HepG2 (cell line): ENCODE measurements around the gene IQGAP2. TPM values are rescaled to one million over a fixed set of nuclear protein-coding genes. Genes with fewer than 3 reads are reported as not detected.

Source experiments
- ATAC-seq: fragments of 200-7000 bp; cut with Tn5 transposase; 3 replicates; pipeline ENCODE4 v1.9.1; 2020; ENCODE audit warnings: mild to moderate bottlenecking, moderate library complexity
- BruUV-seq: library from RNA; stranded (reverse); fragments of 400-500 nt; replicated peaks from 2 replicates; lab custom pipeline; 2021; lab: Mats Ljungman, UMichigan
- CTCF ChIA-PET: fragments of 300-600 bp; formaldehyde crosslinking; extraction: SDS; loops from one replicate; lab custom pipeline; 2021; ENCODE audit warnings: low total read pairs, inconsistent platforms, low intra/inter-chr PET ratio; lab: Yijun Ruan, JAX
- POLR2A ChIA-PET: fragments of 350-600 bp; sonication (Branson Sonifier 250); formaldehyde crosslinking; loops from one replicate; lab custom pipeline; 2020; ENCODE audit warnings: antibody characterized with exemption, inconsistent platforms; lab: Yijun Ruan, JAX
- DNase-seq: peaks from one replicate; pipeline ENCODE4 v3.0.0-alpha.2; 2015; ENCODE audit warnings: low spot score
- FAIRE-seq: peaks from 3 replicates; lab custom pipeline; 2011; peaks lifted over from hg19 to GRCh38; lab: Jason Lieb, UNC
- H2AFZ ChIP-seq: one replicate; pipeline ENCODE4 v1.6.1; 2011; ENCODE audit warnings: low read length, inconsistent platforms
- H3K27ac ChIP-seq: fragments of 300-600 bp; 3 replicates; pipeline ENCODE4 v1.8.0; 2011; ENCODE audit warnings: mixed run types, mild to moderate bottlenecking, mixed read lengths, low read length, inconsistent platforms; ENCODE audit not compliant: insufficient read depth; ENCODE audit errors: extremely low read length
- H3K27me3 ChIP-seq, 2 experiments: fragments of 200-600 bp in 1 of 2; 2 replicates in 1 of 2; 3 replicates in 1 of 2; pipeline versions ENCODE4 v1.6.0 to v1.8.0; 2011; ENCODE audit warnings: low read length in 2 of 2, mild to moderate bottlenecking in 2 of 2, moderate library complexity in 2 of 2, inconsistent platforms in 1 of 2; ENCODE audit not compliant: insufficient read depth in 2 of 2, control insufficient read depth in 1 of 2
- H3K36me3 ChIP-seq, 2 experiments: fragments of 200-600 bp in 1 of 2; replicated peaks in 1 of 2; 2 replicates in 1 of 2; 3 replicates in 1 of 2; pipeline versions ENCODE4 v1.5.1 to v1.8.0; 2011; ENCODE audit warnings: low read length in 2 of 2, inconsistent platforms in 1 of 2; ENCODE audit not compliant: insufficient read depth in 2 of 2, control insufficient read depth in 1 of 2
- H3K4me1 ChIP-seq: 2 replicates; pipeline ENCODE4 v1.5.1; 2012; ENCODE audit warnings: low read length, inconsistent platforms; ENCODE audit not compliant: insufficient read depth
- H3K4me2 ChIP-seq: 2 replicates; pipeline ENCODE4 v1.6.0; 2011; ENCODE audit warnings: low read depth, low read length, inconsistent platforms
- H3K4me3 ChIP-seq, 3 experiments: fragments of 200-600 bp in 1 of 3; sonication (generic), shearing (Covaris generic) in 1 of 3; replicated peaks in 1 of 3; 2 replicates each; pipeline ENCODE4 v1.5.1; 2011 to 2016; ENCODE audit warnings: low read length in 3 of 3, inconsistent platforms in 2 of 3, low read depth in 2 of 3, mild to moderate bottlenecking in 2 of 3, control low read depth in 1 of 3, mixed read lengths in 1 of 3; ENCODE audit not compliant: insufficient read depth in 1 of 3
- H3K79me2 ChIP-seq: one replicate; pipeline ENCODE4 v1.6.1; 2011; ENCODE audit warnings: low read length, inconsistent platforms; ENCODE audit not compliant: insufficient read depth
- H3K9ac ChIP-seq: 2 replicates; pipeline ENCODE4 v1.6.0; 2011; ENCODE audit warnings: mild to moderate bottlenecking, low read depth, low read length, inconsistent platforms; ENCODE audit not compliant: insufficient read depth
- H3K9me3 ChIP-seq: 2 replicates; pipeline ENCODE4 v1.5.1; 2012; ENCODE audit warnings: mild to moderate bottlenecking, low read length
- H4K20me1 ChIP-seq: 2 replicates; pipeline ENCODE4 v1.6.0; 2011; ENCODE audit warnings: inconsistent platforms, mild to moderate bottlenecking, low read length, moderate library complexity; ENCODE audit not compliant: insufficient read depth
- ATAD3A ChIP-seq: sonication (generic); formaldehyde crosslinking; IDR thresholded peaks from 2 replicates; pipeline ENCODE4 v1.4.0; 2020; ENCODE audit warnings: missing genetic modification reagents
- ATF6 ChIP-seq: sonication (generic); formaldehyde crosslinking; conservative IDR thresholded peaks from 2 replicates; pipeline ENCODE4 v1.4.0; 2020; ENCODE audit warnings: missing genetic modification reagents
- ELF1 ChIP-seq: sonication (generic); formaldehyde crosslinking; IDR thresholded peaks from 2 replicates; pipeline ENCODE4 v1.4.0; 2020; ENCODE audit warnings: missing genetic modification reagents
- HDAC6 ChIP-seq: fragments of 200-600 bp; sonication (generic); IDR thresholded peaks from 2 replicates; pipeline ENCODE4 v1.7.0; 2017; ENCODE audit warnings: mild to moderate bottlenecking, antibody characterized with exemption, low read length, low read depth
- SP5 ChIP-seq: IDR thresholded peaks from 2 replicates; pipeline ENCODE4 v1.6.1; 2016; ENCODE audit warnings: low read depth, borderline replicate concordance
- SRSF4 ChIP-seq: fragments of 200-400 bp; formaldehyde crosslinking; IDR thresholded peaks from one replicate; pipeline ENCODE4 v1.6.1; 2018; ENCODE audit warnings: mild to moderate bottlenecking, low read depth, low read length, moderate library complexity; ENCODE audit not compliant: poor library complexity, severe bottlenecking
- YEATS4 ChIP-seq: sonication (generic); formaldehyde crosslinking; IDR thresholded peaks from 2 replicates; pipeline ENCODE4 v1.4.0; 2020; ENCODE audit warnings: missing genetic modification reagents, borderline replicate concordance
- ZBTB46 ChIP-seq: sonication (generic); formaldehyde crosslinking; IDR thresholded peaks from 2 replicates; pipeline ENCODE4 v1.4.0; 2020; ENCODE audit warnings: mild to moderate bottlenecking, missing genetic modification reagents, borderline replicate concordance
- ZFP36L2 ChIP-seq: sonication (generic); formaldehyde crosslinking; IDR thresholded peaks from 2 replicates; pipeline ENCODE4 v1.4.0; 2020; ENCODE audit warnings: missing genetic modification reagents
- ZIK1 ChIP-seq: sonication (generic); formaldehyde crosslinking; IDR thresholded peaks from 2 replicates; pipeline ENCODE4 v1.5.0; 2020; ENCODE audit warnings: mild to moderate bottlenecking, low read depth, missing genetic modification reagents, borderline replicate concordance
- ZNF10 ChIP-seq: sonication (generic); formaldehyde crosslinking; IDR thresholded peaks from 2 replicates; pipeline ENCODE4 v1.4.0; 2020; ENCODE audit warnings: mild to moderate bottlenecking, low read depth, missing genetic modification reagents, borderline replicate concordance
- ZNF207 ChIP-seq: fragments of 450-650 bp; IDR thresholded peaks from 2 replicates; pipeline ENCODE4 v1.6.1; 2016; ENCODE audit warnings: antibody characterized with exemption, borderline replicate concordance
- ZNF264 ChIP-seq: sonication (generic); formaldehyde crosslinking; IDR thresholded peaks from 2 replicates; pipeline ENCODE4 v1.4.0; 2020; ENCODE audit warnings: missing genetic modification reagents
- ZNF350 ChIP-seq: sonication (generic); formaldehyde crosslinking; IDR thresholded peaks from 2 replicates; pipeline ENCODE4 v1.4.0; 2020; ENCODE audit warnings: mild to moderate bottlenecking, low read depth, missing genetic modification reagents, borderline replicate concordance
- WGBS: methylation state at CpG from one replicate; pipeline ENCODE4 v1.1.6; 2017; ENCODE audit warnings: low lambda C conversion rate; 5-methylcytosine and 5-hydroxymethylcytosine counted together
- in situ Hi-C: cut with HindIII; loops from 2 replicates; pipeline ENCODE4 v1.10.0; 2017; ENCODE audit warnings: low pct_unique_long_range_greater_than_20kb; ENCODE audit not compliant: extremely low pct_ligation_motif_present
- intact Hi-C: fragments of 100-400 bp; cut with micrococcal nuclease; formaldehyde crosslinking; loops from one replicate; pipeline ENCODE4 v1.10.0; 2022; ENCODE audit not compliant: unreplicated experiment
- polyA plus RNA-seq, 8 experiments: library from polyadenylated mRNA; depleted of rRNA in 3 of 8; stranded (reverse) in 7 of 8; unstranded in 1 of 8; fragments of >200 nt; fragmentation: Illumina TruSeq in 4 of 8; extraction: Trizol in 4 of 8; gene quantifications; 2 replicates each; pipeline versions ENCODE4 v1.2.1 to v1.2.3, GENCODE V29; 2011 to 2016; ENCODE audit warnings: low read depth in 4 of 8, missing spikeins in 1 of 8, mixed read lengths in 1 of 8; ENCODE audit not compliant: insufficient read depth in 1 of 8
- total RNA-seq, 5 experiments: library from RNA; depleted of rRNA; stranded (reverse); fragments of >200 nt; fragmentation: Illumina TruSeq; extraction: Trizol; gene quantifications; 2 replicates each; pipeline ENCODE4 v1.2.3, GENCODE V29; 2016; ENCODE audit warnings: low read depth in 1 of 5
- TF ChIP-seq, protein P1 (sequence below): IDR thresholded peaks from 2 replicates; pipeline ENCODE4 v1.4.0; 2020; ENCODE audit warnings: mild to moderate bottlenecking, missing genetic modification reagents
- TF ChIP-seq, protein P2 (sequence below): fragments of 450-650 bp; IDR thresholded peaks from 2 replicates; pipeline ENCODE4 v1.6.1; 2016

IQGAP2 gene
- total and polyA plus RNA-seq, 2 of the 13 experiments (the other 11 are each of a cell fraction or from before 2014, with no cell fraction given), result 35.2 to 83.3 TPM

- ATAC-seq (peak; percentile 62), DNase-seq (peak; percentile 46), FAIRE-seq (peak; percentile 66)
- Histone ChIP-seq H3K27me3 (no peaks in the 10 kb centered on the region), H3K36me3 (no peaks in the 10 kb centered on the region; a peak in 1 of 5 replicates), H3K9me3 (no peaks in the 10 kb centered on the region), H3K27ac (no peak overlapping the region), H3K79me2 (no peaks in the 10 kb centered on the region), H2AFZ (peak overlapping the region; percentile 8), H3K9ac (no peak overlapping the region), H3K4me1 (peaks cover 87% of the 10 kb centered on the region), H3K4me2 (peak overlapping the region; percentile 74), H4K20me1 (no peaks in the 10 kb centered on the region), H3K4me3 (peak overlapping the region in 1 of 3 experiments; percentile 33; a peak in 1 of 6 replicates)
- POLR2A ChIA-PET, result interaction anchor here (1.2 kb wide), 1 partner anchor 9 kb away, joined by 3 read pairs; no protein-coding TSS in a partner anchor
- in situ Hi-C loops (no loop called here), intact Hi-C loops (no loop called here)
- no TSS peak for BruUV-seq
- WGBS, result 0% methylated on average over 4 of the region's 4 CpGs
- CTCF ChIA-PET, result no interaction called here
- TF ChIP-seq ELF1 (CRISPR knock-in tag) (no peak), ZNF350 (no peak), SRSF4 (no peak), HDAC6 (no peak), ZNF10 (CRISPR knock-in tag) (no peak), SP5 (CRISPR knock-in tag) (peak; percentile 73), ZBTB46 (CRISPR knock-in tag) (no peak), ATF6 (no peak), ZIK1 (no peak), ZFP36L2 (CRISPR knock-in tag) (no peak), ATAD3A (CRISPR knock-in tag) (no peak), ZNF207 (no peak), YEATS4 (no peak), ZNF264 (CRISPR knock-in tag) (no peak)
- TF ChIP-seq, protein P1, sequence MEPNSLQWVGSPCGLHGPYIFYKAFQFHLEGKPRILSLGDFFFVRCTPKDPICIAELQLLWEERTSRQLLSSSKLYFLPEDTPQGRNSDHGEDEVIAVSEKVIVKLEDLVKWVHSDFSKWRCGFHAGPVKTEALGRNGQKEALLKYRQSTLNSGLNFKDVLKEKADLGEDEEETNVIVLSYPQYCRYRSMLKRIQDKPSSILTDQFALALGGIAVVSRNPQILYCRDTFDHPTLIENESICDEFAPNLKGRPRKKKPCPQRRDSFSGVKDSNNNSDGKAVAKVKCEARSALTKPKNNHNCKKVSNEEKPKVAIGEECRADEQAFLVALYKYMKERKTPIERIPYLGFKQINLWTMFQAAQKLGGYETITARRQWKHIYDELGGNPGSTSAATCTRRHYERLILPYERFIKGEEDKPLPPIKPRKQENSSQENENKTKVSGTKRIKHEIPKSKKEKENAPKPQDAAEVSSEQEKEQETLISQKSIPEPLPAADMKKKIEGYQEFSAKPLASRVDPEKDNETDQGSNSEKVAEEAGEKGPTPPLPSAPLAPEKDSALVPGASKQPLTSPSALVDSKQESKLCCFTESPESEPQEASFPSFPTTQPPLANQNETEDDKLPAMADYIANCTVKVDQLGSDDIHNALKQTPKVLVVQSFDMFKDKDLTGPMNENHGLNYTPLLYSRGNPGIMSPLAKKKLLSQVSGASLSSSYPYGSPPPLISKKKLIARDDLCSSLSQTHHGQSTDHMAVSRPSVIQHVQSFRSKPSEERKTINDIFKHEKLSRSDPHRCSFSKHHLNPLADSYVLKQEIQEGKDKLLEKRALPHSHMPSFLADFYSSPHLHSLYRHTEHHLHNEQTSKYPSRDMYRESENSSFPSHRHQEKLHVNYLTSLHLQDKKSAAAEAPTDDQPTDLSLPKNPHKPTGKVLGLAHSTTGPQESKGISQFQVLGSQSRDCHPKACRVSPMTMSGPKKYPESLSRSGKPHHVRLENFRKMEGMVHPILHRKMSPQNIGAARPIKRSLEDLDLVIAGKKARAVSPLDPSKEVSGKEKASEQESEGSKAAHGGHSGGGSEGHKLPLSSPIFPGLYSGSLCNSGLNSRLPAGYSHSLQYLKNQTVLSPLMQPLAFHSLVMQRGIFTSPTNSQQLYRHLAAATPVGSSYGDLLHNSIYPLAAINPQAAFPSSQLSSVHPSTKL, result peak; percentile 45; the same call in 1 of the 2 replicates
- TF ChIP-seq, protein P2, sequence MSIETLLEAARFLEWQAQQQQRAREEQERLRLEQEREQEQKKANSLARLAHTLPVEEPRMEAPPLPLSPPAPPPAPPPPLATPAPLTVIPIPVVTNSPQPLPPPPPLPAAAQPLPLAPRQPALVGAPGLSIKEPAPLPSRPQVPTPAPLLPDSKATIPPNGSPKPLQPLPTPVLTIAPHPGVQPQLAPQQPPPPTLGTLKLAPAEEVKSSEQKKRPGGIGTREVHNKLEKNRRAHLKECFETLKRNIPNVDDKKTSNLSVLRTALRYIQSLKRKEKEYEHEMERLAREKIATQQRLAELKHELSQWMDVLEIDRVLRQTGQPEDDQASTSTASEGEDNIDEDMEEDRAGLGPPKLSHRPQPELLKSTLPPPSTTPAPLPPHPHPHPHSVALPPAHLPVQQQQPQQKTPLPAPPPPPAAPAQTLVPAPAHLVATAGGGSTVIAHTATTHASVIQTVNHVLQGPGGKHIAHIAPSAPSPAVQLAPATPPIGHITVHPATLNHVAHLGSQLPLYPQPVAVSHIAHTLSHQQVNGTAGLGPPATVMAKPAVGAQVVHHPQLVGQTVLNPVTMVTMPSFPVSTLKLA, result no peak
These were observed 18.9 kb upstream of the IQGAP2 start for GRCh38 chr5:76384189-76384588.
